ENCODE results near the gene SPTAN1. TPM values are rescaled to one million over a fixed set of nuclear protein-coding genes. Genes with fewer than 3 reads are reported as not detected.
"Not testable (repeated sequence)": the region's sequence is repeated elsewhere in the genome, so short reads cannot be mapped to it uniquely, and the experiment has no call there.

The SPTAN1 gene
- total RNA-seq (100 to 1,000 TPM; 593 to 595 TPM), polyA plus RNA-seq (100 to 1,000 TPM in 1 of 2 donors, 10 to 100 TPM in 1; 14.0 to 194 TPM)

GRCh38 chr9:128552153-128552743 lies at the start of gene SPTAN1:
TSS of gene SPTAN1 (plus strand) at chr9:128552587. CDS start at chr9:128566741, 14,154 bp downstream.
- H3K27ac Mint-ChIP-seq: peak within 1 kb of the TSS; percentile 96 to 100 (median 99)
- peak within 1 kb of the TSS; percentile 61 to 82 for H3K4me3 ChIP-seq (ENCODE audit: low read length in 2 of 2)
- no peaks in the 10 kb centered on the region for H3K36me3 ChIP-seq (ENCODE audit: insufficient read depth, low read length)
- POLR2A ChIA-PET (ENCODE audit: partially characterized antibody): interaction anchor here (0.5 to 5.2 kb wide), 40 partner anchors 8 to 487 kb away, joined by 3 to 59 read pairs (median 5); partner anchors contain the start of genes DYNC2I2, ENDOG, GLE1 and GOLGA2
- H3K36me3 Mint-ChIP-seq: peaks cover 0 to 6% of the 10 kb centered on the region in 2 donors
- no peaks in the 10 kb centered on the region for H3K9me3 ChIP-seq (ENCODE audit: control insufficient read depth in 1 of 2, low read length in 2 of 2)
- H3K27ac ChIP-seq (ENCODE audit: low read depth, low read length): peak within 1 kb of the TSS; percentile 91
- peaks cover 22 to 31% (median 27%) of the 10 kb centered on the region in 4 donors for H3K4me1 Mint-ChIP-seq
- H3K27me3 Mint-ChIP-seq: no peaks in the 10 kb centered on the region
- H3K4me1 ChIP-seq (ENCODE audit: insufficient read depth, low read length): peaks cover 66% of the 10 kb centered on the region
- CTCF ChIA-PET (ENCODE audit: partially characterized antibody): interaction anchor here (1.3 to 2.5 kb wide), 2 partner anchors 10 to 12 kb away, joined by 5 to 11 read pairs; no protein-coding TSS in a partner anchor
- H3K27me3 ChIP-seq (ENCODE audit: insufficient read depth, low read length): no peaks in the 10 kb centered on the region
- intact Hi-C loops (cut with micrococcal nuclease): loop anchor here (1.0 to 5.0 kb wide), 5 partner anchors 48 to 475 kb away; partner anchors contain the start of genes GLE1, ODF2, SET and SH3GLB2
- H3K4me3 Mint-ChIP-seq: peak within 1 kb of the TSS in 7 of 8 donors; percentile 92 to 95 (median 93)
- peak; percentile 95 to 98 (median 96) for DNase-seq
- H3K9me3 Mint-ChIP-seq: peaks cover 0 to 2% (median 0%) of the 10 kb centered on the region in 8 donors

- Histone ChIP-seq H3K4me1 (ENCODE audit: insufficient read depth, low read length) (peaks cover 21% of the 10 kb centered on the region), H3K36me3 (ENCODE audit: insufficient read depth, low read length) (peaks cover 13% of the 10 kb centered on the region)
- DNase-seq; CTCF ChIA-PET (ENCODE audit: partially characterized antibody); H3K27me3 Mint-ChIP-seq; H3K27ac ChIP-seq (ENCODE audit: low read depth, low read length); H3K27me3 ChIP-seq (ENCODE audit: insufficient read depth, low read length); H3K9me3 Mint-ChIP-seq; H3K4me3 ChIP-seq (ENCODE audit: low read length in 2 of 2); H3K9me3 ChIP-seq (ENCODE audit: control insufficient read depth in 1 of 2, low read length in 2 of 2): not testable (repeated sequence)
- peaks cover 11 to 34% of the 10 kb centered on the region in 2 donors for H3K36me3 Mint-ChIP-seq
- intact Hi-C loops (cut with micrococcal nuclease): loop anchor here (10.0 kb wide), 1 partner anchor 139 kb away; no protein-coding TSS in a partner anchor
- peak overlapping the region in 6 of 7 donors; percentile 19 to 96 (median 58) for H3K27ac Mint-ChIP-seq
- H3K4me1 Mint-ChIP-seq: peaks cover 8 to 34% (median 17%) of the 10 kb centered on the region in 4 donors
- H3K4me3 Mint-ChIP-seq: peak overlapping the region in 6 of 8 donors; percentile 20 to 100 (median 71)
- POLR2A ChIA-PET (ENCODE audit: partially characterized antibody): interaction anchor here (3.3 kb wide), 1 partner anchor 49 kb away, joined by 59 read pairs; the partner anchor contains the start of gene SPTAN1
These were observed 49.0 kb upstream of the SPTAN1 start for GRCh38 chr9:128503415-128503825.

- POLR2A ChIA-PET (ENCODE audit: partially characterized antibody): interaction anchor here (1.1 to 3.3 kb wide), 2 partner anchors 49 to 181 kb away, joined by 3 to 59 read pairs; partner anchors contain the start of gene SPTAN1
- Histone ChIP-seq H3K27ac (ENCODE audit: low read depth, low read length) (peak overlapping the region; percentile 91), H3K9me3 (ENCODE audit: control insufficient read depth in 1 of 2, low read length in 2 of 2) (no peaks in the 10 kb centered on the region), H3K4me1 (ENCODE audit: insufficient read depth, low read length) (peaks cover 21% of the 10 kb centered on the region), H3K4me3 (ENCODE audit: low read length in 2 of 2) (peak overlapping the region in 1 of 2 donors; percentile 100), H3K36me3 (ENCODE audit: insufficient read depth, low read length) (peaks cover 13% of the 10 kb centered on the region), H3K27me3 (ENCODE audit: insufficient read depth, low read length) (no peaks in the 10 kb centered on the region)
- CTCF ChIA-PET (ENCODE audit: partially characterized antibody): no interaction called here
- Mint-ChIP-seq H3K4me3 (peak overlapping the region; percentile 69 to 100 (median 98)), H3K27ac (peak overlapping the region in 6 of 7 donors; percentile 41 to 98 (median 72)), H3K9me3 (no peaks in the 10 kb centered on the region), H3K4me1 (peaks cover 10 to 38% (median 21%) of the 10 kb centered on the region in 4 donors), H3K36me3 (peaks cover 12 to 34% of the 10 kb centered on the region in 2 donors), H3K27me3 (no peaks in the 10 kb centered on the region)
- DNase-seq: no peak
- intact Hi-C loops (cut with micrococcal nuclease): loop anchor here (1.0 to 10.0 kb wide), 4 partner anchors 48 to 152 kb away; partner anchors contain the start of genes DYNC2I2, ODF2 and SPTAN1
These were observed 48.5 kb upstream of the SPTAN1 start for GRCh38 chr9:128503870-128504269.

GRCh38 chr9:128504485-128505413 lies 47.6 kb upstream of the SPTAN1 start, which contains the start of gene GLE1:
TSS of gene GLE1 (plus strand) at chr9:128504719. CDS start at chr9:128504806, 87 bp downstream.
- Mint-ChIP-seq H3K27ac (peak within 1 kb of the TSS; percentile 96 to 100 (median 99)), H3K4me1 (peaks cover 13 to 45% (median 25%) of the 10 kb centered on the region in 4 donors), H3K4me3 (peak within 1 kb of the TSS; percentile 96 to 100 (median 99)), H3K27me3 (no peaks in the 10 kb centered on the region), H3K9me3 (no peaks in the 10 kb centered on the region), H3K36me3 (peaks cover 17 to 37% of the 10 kb centered on the region in 2 donors)
- intact Hi-C loops (cut with micrococcal nuclease): loop anchor here (1.0 to 10.0 kb wide), 4 partner anchors 48 to 152 kb away; partner anchors contain the start of genes DYNC2I2, ODF2 and SPTAN1
- Histone ChIP-seq H3K36me3 (ENCODE audit: insufficient read depth, low read length) (peaks cover 18% of the 10 kb centered on the region), H3K4me1 (ENCODE audit: insufficient read depth, low read length) (peaks cover 21% of the 10 kb centered on the region), H3K27ac (ENCODE audit: low read depth, low read length) (peak within 1 kb of the TSS; percentile 91), H3K27me3 (ENCODE audit: insufficient read depth, low read length) (no peaks in the 10 kb centered on the region), H3K4me3 (ENCODE audit: low read length in 2 of 2) (peak within 1 kb of the TSS; percentile 96 to 100), H3K9me3 (ENCODE audit: control insufficient read depth in 1 of 2, low read length in 2 of 2) (no peaks in the 10 kb centered on the region)
- POLR2A ChIA-PET (ENCODE audit: partially characterized antibody): interaction anchor here (0.5 to 3.3 kb wide), 15 partner anchors 13 to 325 kb away, joined by 3 to 59 read pairs (median 4); partner anchors contain the start of genes ENDOG, GOLGA2, ODF2 and SET
- CTCF ChIA-PET (ENCODE audit: partially characterized antibody): interaction anchor here (1.1 to 1.4 kb wide), 3 partner anchors 9 to 143 kb away, joined by 3 to 4 read pairs (median 3); no protein-coding TSS in a partner anchor
- DNase-seq: peak; percentile 92 to 96 (median 95)

- H3K4me3 ChIP-seq (ENCODE audit: low read length in 2 of 2): peak overlapping the region; percentile 96 to 100
- Mint-ChIP-seq H3K27me3 (no peaks in the 10 kb centered on the region), H3K36me3 (peaks cover 12 to 34% of the 10 kb centered on the region in 2 donors), H3K4me1 (peaks cover 13 to 45% (median 25%) of the 10 kb centered on the region in 4 donors), H3K9me3 (no peaks in the 10 kb centered on the region), H3K4me3 (peak overlapping the region; percentile 96 to 100 (median 99)), H3K27ac (peak overlapping the region; percentile 81 to 100 (median 98))
- H3K27ac ChIP-seq (ENCODE audit: low read depth, low read length): peak overlapping the region; percentile 91
- intact Hi-C loops (cut with micrococcal nuclease): loop anchor here (10.0 kb wide), 1 partner anchor 141 kb away; no protein-coding TSS in a partner anchor
- no peak for DNase-seq
- ChIA-PET CTCF (ENCODE audit: partially characterized antibody) (interaction anchor here (1.1 to 1.4 kb wide), 3 partner anchors 8 to 143 kb away, joined by 3 to 4 read pairs (median 3); no protein-coding TSS in a partner anchor), POLR2A (ENCODE audit: partially characterized antibody) (interaction anchor here (0.5 to 3.3 kb wide), 15 partner anchors 12 to 1716 kb away, joined by 3 to 59 read pairs (median 4); partner anchors contain the start of genes ENDOG, GOLGA2, ODF2 and SET)
- no peaks in the 10 kb centered on the region for H3K27me3 ChIP-seq (ENCODE audit: insufficient read depth, low read length)
- H3K4me1 ChIP-seq (ENCODE audit: insufficient read depth, low read length): peaks cover 21% of the 10 kb centered on the region
- H3K36me3 ChIP-seq (ENCODE audit: insufficient read depth, low read length): peaks cover 17% of the 10 kb centered on the region
- no peaks in the 10 kb centered on the region for H3K9me3 ChIP-seq (ENCODE audit: control insufficient read depth in 1 of 2, low read length in 2 of 2)
These were observed 47.0 kb upstream of the SPTAN1 start for GRCh38 chr9:128505414-128505765.

GRCh38 chr9:128505906-128506305 lies 46.5 kb upstream of the SPTAN1 start:
- not testable (repeated sequence) for DNase-seq; H3K27ac ChIP-seq (ENCODE audit: low read depth, low read length); H3K9me3 Mint-ChIP-seq; H3K27me3 Mint-ChIP-seq; H3K9me3 ChIP-seq (ENCODE audit: control insufficient read depth in 1 of 2, low read length in 2 of 2); H3K4me3 ChIP-seq (ENCODE audit: low read length in 2 of 2); H3K27me3 ChIP-seq (ENCODE audit: insufficient read depth, low read length)
- Histone ChIP-seq H3K36me3 (ENCODE audit: insufficient read depth, low read length) (peaks cover 17% of the 10 kb centered on the region), H3K4me1 (ENCODE audit: insufficient read depth, low read length) (peaks cover 21% of the 10 kb centered on the region)
- peaks cover 13 to 45% (median 25%) of the 10 kb centered on the region in 4 donors for H3K4me1 Mint-ChIP-seq
- H3K27ac Mint-ChIP-seq: peak overlapping the region in 2 of 7 donors; percentile 77 to 81
- ChIA-PET CTCF (ENCODE audit: partially characterized antibody) (interaction anchor here (1.1 to 1.4 kb wide), 2 partner anchors 8 to 67 kb away, joined by 3 to 4 read pairs; no protein-coding TSS in a partner anchor), POLR2A (ENCODE audit: partially characterized antibody) (interaction anchor here (0.6 to 3.3 kb wide), 8 partner anchors 12 to 1716 kb away, joined by 3 to 59 read pairs (median 3); partner anchors contain the start of genes NTMT1, ODF2, SPOUT1 and SPTAN1)
- peaks cover 12 to 29% of the 10 kb centered on the region in 2 donors for H3K36me3 Mint-ChIP-seq
- intact Hi-C loops (cut with micrococcal nuclease): loop anchor here (10.0 kb wide), 1 partner anchor 141 kb away; no protein-coding TSS in a partner anchor
- peak overlapping the region in 6 of 8 donors; percentile 26 to 100 (median 97) for H3K4me3 Mint-ChIP-seq

All from CD4-positive, alpha-beta memory T cell (primary cell).